Ishikawa (cell line): ENCODE results near the gene ARID1B.

Experiments used
- CREB1 ChIP-seq: IDR thresholded peaks from 2 replicates; pipeline ENCODE4 v1.6.1; 2012; ENCODE audit warnings: low read depth
- EGR1 ChIP-seq: IDR thresholded peaks from 2 replicates; pipeline ENCODE4 v1.6.1; 2012
- EP300 ChIP-seq: IDR thresholded peaks from 2 replicates; pipeline ENCODE4 v1.6.1; 2012; ENCODE audit warnings: borderline replicate concordance
- TCF12 ChIP-seq: IDR thresholded peaks from 2 replicates; pipeline ENCODE4 v1.6.1; 2012; ENCODE audit warnings: low read depth
- TEAD4 ChIP-seq: IDR thresholded peaks from 2 replicates; pipeline ENCODE4 v1.6.1; 2012
- TF ChIP-seq, protein P1 (sequence below): IDR thresholded peaks from 2 replicates; pipeline ENCODE4 v1.6.1; 2012; ENCODE audit warnings: low read depth, mild to moderate bottlenecking

DNA sequence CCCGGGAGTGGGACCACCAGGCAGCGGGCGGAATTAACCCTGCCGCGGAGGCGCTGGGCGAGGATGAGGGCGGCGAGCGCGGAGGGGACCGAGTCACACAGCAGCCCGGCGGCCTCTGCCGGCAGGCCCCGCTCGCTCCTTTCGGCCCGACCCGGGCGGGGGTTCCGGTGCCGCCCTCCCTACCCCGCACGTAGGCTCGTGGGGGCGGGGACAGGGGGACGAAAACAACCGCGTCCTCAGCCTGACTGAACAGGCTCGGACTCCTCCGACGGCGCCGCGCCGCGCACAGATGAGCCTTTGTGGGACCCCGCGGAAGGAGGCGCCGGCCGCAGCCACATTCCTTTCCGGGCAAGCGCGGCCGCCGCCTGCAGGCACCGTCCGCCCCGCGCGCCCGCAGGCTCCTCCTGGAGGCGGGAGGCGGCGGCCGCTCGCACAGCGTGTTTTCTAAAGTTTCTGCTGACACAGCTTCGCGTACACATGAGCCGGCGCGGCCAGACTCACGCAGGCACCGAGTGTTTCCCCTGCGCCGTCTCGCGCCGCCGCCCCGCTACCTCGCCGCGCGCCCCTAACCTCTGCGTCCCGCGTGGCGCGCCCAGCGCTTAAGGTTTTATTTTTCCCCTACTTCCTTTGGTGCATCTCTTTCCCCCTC, 244.3 kb downstream of the ARID1B start:
- peak; percentile 15; the same call in 1 of the 2 replicates for TF ChIP-seq EP300
- no peak; the same call in 1 of the 2 replicates for TF ChIP-seq TCF12
- TF ChIP-seq CREB1: peak; percentile 46; the same call in 1 of the 2 replicates
- TF ChIP-seq, protein P1, sequence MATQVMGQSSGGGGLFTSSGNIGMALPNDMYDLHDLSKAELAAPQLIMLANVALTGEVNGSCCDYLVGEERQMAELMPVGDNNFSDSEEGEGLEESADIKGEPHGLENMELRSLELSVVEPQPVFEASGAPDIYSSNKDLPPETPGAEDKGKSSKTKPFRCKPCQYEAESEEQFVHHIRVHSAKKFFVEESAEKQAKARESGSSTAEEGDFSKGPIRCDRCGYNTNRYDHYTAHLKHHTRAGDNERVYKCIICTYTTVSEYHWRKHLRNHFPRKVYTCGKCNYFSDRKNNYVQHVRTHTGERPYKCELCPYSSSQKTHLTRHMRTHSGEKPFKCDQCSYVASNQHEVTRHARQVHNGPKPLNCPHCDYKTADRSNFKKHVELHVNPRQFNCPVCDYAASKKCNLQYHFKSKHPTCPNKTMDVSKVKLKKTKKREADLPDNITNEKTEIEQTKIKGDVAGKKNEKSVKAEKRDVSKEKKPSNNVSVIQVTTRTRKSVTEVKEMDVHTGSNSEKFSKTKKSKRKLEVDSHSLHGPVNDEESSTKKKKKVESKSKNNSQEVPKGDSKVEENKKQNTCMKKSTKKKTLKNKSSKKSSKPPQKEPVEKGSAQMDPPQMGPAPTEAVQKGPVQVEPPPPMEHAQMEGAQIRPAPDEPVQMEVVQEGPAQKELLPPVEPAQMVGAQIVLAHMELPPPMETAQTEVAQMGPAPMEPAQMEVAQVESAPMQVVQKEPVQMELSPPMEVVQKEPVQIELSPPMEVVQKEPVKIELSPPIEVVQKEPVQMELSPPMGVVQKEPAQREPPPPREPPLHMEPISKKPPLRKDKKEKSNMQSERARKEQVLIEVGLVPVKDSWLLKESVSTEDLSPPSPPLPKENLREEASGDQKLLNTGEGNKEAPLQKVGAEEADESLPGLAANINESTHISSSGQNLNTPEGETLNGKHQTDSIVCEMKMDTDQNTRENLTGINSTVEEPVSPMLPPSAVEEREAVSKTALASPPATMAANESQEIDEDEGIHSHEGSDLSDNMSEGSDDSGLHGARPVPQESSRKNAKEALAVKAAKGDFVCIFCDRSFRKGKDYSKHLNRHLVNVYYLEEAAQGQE: no peak
- TF ChIP-seq TEAD4: peak; percentile 4; the same call in 1 of the 2 replicates
- no peak for TF ChIP-seq EGR1
